ENCODE measurements around the gene TCF7L2. TPM values are rescaled to one million over a fixed set of nuclear protein-coding genes. Genes with fewer than 3 reads are reported as not detected.

TCF7L2 gene
- total RNA-seq, 1 experiment from 2014 or later: 14.8 TPM

GRCh38 chr10:112918771-112919170 is 31.3 kb upstream of the TCF7L2 start:
- intact Hi-C loops (cut with micrococcal nuclease; ENCODE audit: unreplicated experiment): loop anchor here (10.0 kb wide), 1 partner anchor 104 kb away; no protein-coding TSS in a partner anchor
- Histone ChIP-seq H3K79me2 (ENCODE audit: low read depth) (no peaks in the 10 kb centered on the region), H3K4me1 (replicated peaks; ENCODE audit: insufficient read depth) (peaks cover 42% of the 10 kb centered on the region), H3K9me3 (ENCODE audit: insufficient read depth, low read depth) (no peaks in the 10 kb centered on the region), H3K36me3 (ENCODE audit: low read depth) (no peaks in the 10 kb centered on the region), H2AFZ (no peak overlapping the region), H3F3A (ENCODE audit: insufficient read depth, low read depth) (peaks cover 25% of the 10 kb centered on the region; the same call in 1 of the 2 replicates), H3K27ac (no peak overlapping the region), H3K27me3 (ENCODE audit: insufficient read depth, low read depth) (no peaks in the 10 kb centered on the region), H3K9me2 (ENCODE audit: insufficient read depth) (no peaks in the 10 kb centered on the region), H4K20me1 (ENCODE audit: insufficient read depth) (no peaks in the 10 kb centered on the region), H3K4me3 (no peak overlapping the region), H3K4me2 (no peak overlapping the region)
- ChIA-PET CTCF (no interaction called here), POLR2A (ENCODE audit: unreplicated experiment) (no interaction called here)
- TF ChIP-seq EZH2 (IDR thresholded peaks at IDR 0.05; ENCODE audit: low read depth) (no peak), CTCF (conservative IDR thresholded peaks at IDR 0.05) (no peak)
- no TSS peak for BruUV-seq (replicated peaks)
- DNase-seq: no peak

- no peaks in the 10 kb centered on the region for H3K27me3 ChIP-seq (ENCODE audit: insufficient read depth, low read depth)
- POLR2A ChIA-PET (ENCODE audit: unreplicated experiment): no interaction called here
- TF ChIP-seq CTCF (conservative IDR thresholded peaks at IDR 0.05): no peak
- TF ChIP-seq EZH2 (IDR thresholded peaks at IDR 0.05; ENCODE audit: low read depth): no peak
Measured at GRCh38 chr10:112919721-112920120, 30.3 kb upstream of the TCF7L2 start.

GRCh38 chr10:112926906-112927688 is 22.9 kb upstream of the TCF7L2 start:
- 0 out of 2 replicates have a peak, but pooled peaks cover 3% of the 10 kb centered on the region for H3K9me3 ChIP-seq (ENCODE audit: insufficient read depth, low read depth)
- intact Hi-C loops (cut with micrococcal nuclease; ENCODE audit: unreplicated experiment): no loop called here
- DNase-seq: no peak
- TF ChIP-seq CTCF (conservative IDR thresholded peaks at IDR 0.05) (no peak), EZH2 (IDR thresholded peaks at IDR 0.05; ENCODE audit: low read depth) (no peak)
- no TSS peak for BruUV-seq (replicated peaks)
- no peak overlapping the region for H3K27ac ChIP-seq
- no peaks in the 10 kb centered on the region for H3K79me2 ChIP-seq (ENCODE audit: low read depth)
- no peaks in the 10 kb centered on the region for H3F3A ChIP-seq (ENCODE audit: insufficient read depth, low read depth)
- no peak overlapping the region for H3K4me3 ChIP-seq
- H3K4me2 ChIP-seq: no peak overlapping the region
- H3K9me2 ChIP-seq (ENCODE audit: insufficient read depth): no peaks in the 10 kb centered on the region
- no peaks in the 10 kb centered on the region for H4K20me1 ChIP-seq (ENCODE audit: insufficient read depth)
- no peaks in the 10 kb centered on the region for H3K36me3 ChIP-seq (ENCODE audit: low read depth)
- ChIA-PET CTCF (no interaction called here), POLR2A (ENCODE audit: unreplicated experiment) (no interaction called here)
- H3K4me1 ChIP-seq (replicated peaks; ENCODE audit: insufficient read depth): no peaks in the 10 kb centered on the region
- H2AFZ ChIP-seq: no peak overlapping the region
- no peaks in the 10 kb centered on the region for H3K27me3 ChIP-seq (ENCODE audit: insufficient read depth, low read depth)

More at GRCh38 chr10:112919721-112920120, 30.3 kb upstream of the TCF7L2 start:
- Histone ChIP-seq H3F3A (ENCODE audit: insufficient read depth, low read depth) (peaks cover 24% of the 10 kb centered on the region; the same call in 1 of the 2 replicates), H3K79me2 (ENCODE audit: low read depth) (no peaks in the 10 kb centered on the region), H3K27ac (no peak overlapping the region), H3K4me1 (replicated peaks; ENCODE audit: insufficient read depth) (peaks cover 33% of the 10 kb centered on the region), H3K9me2 (ENCODE audit: insufficient read depth) (no peaks in the 10 kb centered on the region), H3K4me3 (no peak overlapping the region), H3K9me3 (ENCODE audit: insufficient read depth, low read depth) (no peaks in the 10 kb centered on the region), H2AFZ (no peak overlapping the region), H4K20me1 (ENCODE audit: insufficient read depth) (no peaks in the 10 kb centered on the region), H3K36me3 (ENCODE audit: low read depth) (no peaks in the 10 kb centered on the region), H3K4me2 (peak overlapping the region; percentile 54)
- CTCF ChIA-PET: no interaction called here
- intact Hi-C loops (cut with micrococcal nuclease; ENCODE audit: unreplicated experiment): loop anchor here (10.0 kb wide), 1 partner anchor 105 kb away; no protein-coding TSS in a partner anchor
- DNase-seq: peak in 1 of 2 experiments; percentile 75
- no TSS peak for BruUV-seq (replicated peaks)
